HEK293T (cell line): ENCODE results near the gene RPL21.
"Not testable (repeated sequence)": the region's sequence is repeated elsewhere in the genome, so short reads cannot be mapped to it uniquely, and the experiment has no call there.

Source experiments
- CTCF ChIA-PET: fragments of 350-600 bp; formaldehyde crosslinking; extraction: SDS; loops from one replicate; lab custom pipeline; 2021; ENCODE audit warnings: antibody characterized with exemption, inconsistent platforms; lab: Yijun Ruan, JAX
- POLR2A ChIA-PET: fragments of 350-600 bp; formaldehyde crosslinking; extraction: SDS; loops from one replicate; lab custom pipeline; 2020; ENCODE audit warnings: antibody characterized with exemption, inconsistent platforms; lab: Yijun Ruan, JAX
- DNase-seq: peaks from one replicate; pipeline ENCODE4 v3.0.0; 2012; ENCODE audit warnings: mixed read lengths; ENCODE audit errors: extremely low spot score
- ARNT ChIP-seq: fragments of 450-650 bp; IDR thresholded peaks from 2 replicates; pipeline ENCODE4 v1.6.1; 2017; ENCODE audit warnings: mild to moderate bottlenecking
- BHLHE40 ChIP-seq: fragments of 450-650 bp; IDR thresholded peaks from 2 replicates; pipeline ENCODE4 v1.6.1; 2016; ENCODE audit warnings: mild to moderate bottlenecking, moderate library complexity, borderline replicate concordance
- CTBP1 ChIP-seq: fragments of 450-650 bp; IDR thresholded peaks from 2 replicates; pipeline ENCODE4 v1.6.1; 2016; ENCODE audit warnings: borderline replicate concordance
- ELF4 ChIP-seq: fragments of 450-650 bp; IDR thresholded peaks from 2 replicates; pipeline ENCODE4 v1.6.1; 2017; ENCODE audit warnings: antibody characterized with exemption
- FOXA1 ChIP-seq: fragments of 450-650 bp; IDR thresholded peaks from 2 replicates; pipeline ENCODE4 v1.6.1; 2016; ENCODE audit warnings: mild to moderate bottlenecking
- FOXK2 ChIP-seq: fragments of 450-650 bp; IDR thresholded peaks from 2 replicates; pipeline ENCODE4 v1.6.1; 2016; ENCODE audit warnings: mild to moderate bottlenecking
- FOXM1 ChIP-seq: fragments of 450-650 bp; IDR thresholded peaks from 2 replicates; pipeline ENCODE4 v1.6.1; 2017; ENCODE audit warnings: mild to moderate bottlenecking, borderline replicate concordance
- HDGF ChIP-seq: fragments of 450-650 bp; IDR thresholded peaks from 2 replicates; pipeline ENCODE4 v1.6.1; 2017; ENCODE audit warnings: antibody characterized with exemption, borderline replicate concordance
- L3MBTL2 ChIP-seq: fragments of 450-650 bp; conservative IDR thresholded peaks from 2 replicates; pipeline ENCODE4 v1.6.1; 2016; ENCODE audit warnings: mild to moderate bottlenecking
- LEF1 ChIP-seq: fragments of 450-650 bp; IDR thresholded peaks from 2 replicates; pipeline ENCODE4 v1.6.1; 2017; ENCODE audit warnings: mild to moderate bottlenecking, borderline replicate concordance
- NFRKB ChIP-seq: fragments of 450-650 bp; IDR thresholded peaks from 2 replicates; pipeline ENCODE4 v1.6.1; 2016; ENCODE audit warnings: mild to moderate bottlenecking, moderate library complexity
- PKNOX1 ChIP-seq: fragments of 450-650 bp; IDR thresholded peaks from 2 replicates; pipeline ENCODE4 v1.6.1; 2016
- SP1 ChIP-seq: fragments of 450-650 bp; IDR thresholded peaks from 2 replicates; pipeline ENCODE4 v1.6.1; 2017
- SUZ12 ChIP-seq: fragments of 450-650 bp; IDR thresholded peaks from 2 replicates; pipeline ENCODE4 v1.6.1; 2016; ENCODE audit warnings: mild to moderate bottlenecking
- TARDBP ChIP-seq: fragments of 450-650 bp; IDR thresholded peaks from 2 replicates; pipeline ENCODE4 v1.6.1; 2016
- ZNF384 ChIP-seq: fragments of 450-650 bp; IDR thresholded peaks from 2 replicates; pipeline ENCODE4 v1.6.1; 2016

Gene RPL21

DNA sequence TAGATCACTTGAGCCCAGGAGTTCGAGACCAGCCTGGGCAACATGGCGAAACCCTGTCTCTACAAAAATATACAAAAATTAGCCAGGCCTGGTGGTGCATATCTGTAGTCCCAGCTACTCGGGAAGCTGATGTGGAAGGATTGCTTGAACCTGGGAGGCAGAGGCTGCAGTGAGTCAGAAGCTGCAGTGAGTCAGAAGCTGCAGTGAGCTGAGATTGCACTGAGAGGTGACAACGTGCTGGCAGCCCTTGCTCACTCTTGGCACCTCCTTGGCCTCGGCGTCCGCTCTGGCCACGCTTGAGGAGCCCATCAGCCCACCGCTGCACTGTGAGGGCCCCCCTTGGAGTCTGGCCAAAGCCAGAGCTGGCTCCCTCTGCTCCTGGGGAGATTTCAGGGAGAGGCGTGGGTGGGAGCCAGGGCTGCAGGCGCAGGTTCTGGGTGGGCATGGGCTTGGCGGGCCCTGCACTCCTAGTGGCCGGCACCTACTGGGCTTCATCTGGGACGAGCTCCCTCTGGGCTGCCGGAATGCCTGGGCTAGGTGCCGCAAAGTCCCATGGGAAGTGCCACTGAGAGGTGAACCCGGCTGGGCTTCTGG is 39.5 kb upstream of the RPL21 start:
- ChIA-PET CTCF (interaction anchor here (0.6 kb wide), 1 partner anchor 14 kb away, joined by 3 read pairs; no protein-coding TSS in a partner anchor), POLR2A (no interaction called here)
- TF ChIP-seq HDGF (no peak), TARDBP (no peak), NFRKB (no peak), FOXK2 (no peak), LEF1 (no peak), BHLHE40 (no peak), SP1 (no peak), CTBP1 (no peak), FOXA1 (no peak), ZNF384 (no peak), L3MBTL2 (no peak), PKNOX1 (no peak), ARNT (no peak), SUZ12 (no peak), FOXM1 (no peak)
- DNase-seq, result no peak

DNA sequence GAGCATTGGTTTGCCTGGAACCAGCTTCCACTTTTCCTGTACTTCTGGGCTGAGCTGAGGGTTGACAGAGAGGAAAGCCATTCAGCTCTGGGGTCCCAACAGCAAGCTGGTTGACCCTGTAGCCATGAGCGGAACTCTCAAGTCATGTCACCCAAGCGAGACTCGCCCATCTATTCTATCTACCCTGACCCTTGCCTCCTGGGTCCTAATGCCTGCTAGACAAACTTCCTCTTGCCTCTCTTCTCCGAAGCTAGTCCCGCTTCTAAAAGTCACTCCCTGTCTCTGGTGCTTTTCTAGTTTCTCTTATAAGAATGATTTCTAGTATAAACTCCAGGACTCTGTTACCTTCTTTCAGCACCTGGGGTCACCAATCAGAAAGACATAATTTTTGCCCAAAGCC is 38.0 kb upstream of the RPL21 start:
- CTCF ChIA-PET, POLR2A ChIA-PET: not testable (repeated sequence)

GRCh38 chr13:27217791-27218190 is 33.6 kb upstream of the RPL21 start:
- CTCF ChIA-PET, POLR2A ChIA-PET, DNase-seq: not testable (repeated sequence)

More for the DNA sequence above, 38.0 kb upstream of the RPL21 start:
- DNase-seq, result not testable (repeated sequence)

DNA sequence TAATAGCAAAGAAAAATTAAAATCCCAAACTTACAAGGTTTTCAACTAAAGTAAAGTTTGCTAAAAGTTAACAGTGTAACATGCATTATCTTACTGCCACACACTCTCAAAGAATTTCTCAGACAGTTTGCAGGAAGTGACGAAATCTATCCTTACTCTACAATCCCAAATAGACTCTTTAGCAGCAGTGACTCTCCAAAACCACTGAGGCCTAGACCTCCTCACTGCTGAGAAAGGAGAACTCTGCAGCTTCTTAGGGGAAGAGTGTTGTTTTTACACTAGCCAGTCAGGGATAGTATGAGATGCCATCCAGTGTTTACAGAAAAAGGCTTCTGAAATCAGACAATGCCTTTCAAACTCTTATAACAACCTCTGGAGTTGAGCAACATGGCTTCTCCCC is 32.5 kb upstream of the RPL21 start:
- CTCF ChIA-PET, DNase-seq, POLR2A ChIA-PET: not testable (repeated sequence)

- TF ChIP-seq FOXK2, result no peak
- TF ChIP-seq LEF1, result no peak
- no peak for TF ChIP-seq L3MBTL2
- TF ChIP-seq SP1, result no peak
- no peak for TF ChIP-seq FOXA1
- no peak for TF ChIP-seq PKNOX1
- TF ChIP-seq FOXM1, result no peak
- no peak for TF ChIP-seq ARNT
- no peak for TF ChIP-seq SUZ12
- TF ChIP-seq CTBP1, result no peak
- TF ChIP-seq TARDBP, result no peak
- TF ChIP-seq NFRKB, result no peak
- TF ChIP-seq ZNF384, result no peak
- no peak for TF ChIP-seq HDGF
- no peak for TF ChIP-seq ELF4
- POLR2A ChIA-PET, result no interaction called here
- CTCF ChIA-PET, result no interaction called here
- DNase-seq, result no peak
Observed at GRCh38 chr13:27219611-27220010, 31.7 kb upstream of the RPL21 start.

GRCh38 chr13:27222100-27222499 is 29.3 kb upstream of the RPL21 start:
- DNase-seq, POLR2A ChIA-PET, CTCF ChIA-PET: not testable (repeated sequence)

GRCh38 chr13:27226991-27227390 is 24.4 kb upstream of the RPL21 start:
- no peak for DNase-seq
- POLR2A ChIA-PET, result no interaction called here
- no peak for TF ChIP-seq FOXM1
- no peak for TF ChIP-seq SP1
- TF ChIP-seq ARNT, result no peak
- TF ChIP-seq SUZ12, result no peak
- no peak for TF ChIP-seq PKNOX1
- TF ChIP-seq CTBP1, result no peak
- TF ChIP-seq ZNF384, result no peak
- TF ChIP-seq NFRKB, result no peak
- TF ChIP-seq BHLHE40, result no peak
- no peak for TF ChIP-seq HDGF
- TF ChIP-seq L3MBTL2, result no peak
- TF ChIP-seq LEF1, result no peak
- no peak for TF ChIP-seq FOXK2
- no peak for TF ChIP-seq TARDBP
- no peak for TF ChIP-seq FOXA1
- no peak for TF ChIP-seq ELF4
- CTCF ChIA-PET, result no interaction called here

GRCh38 chr13:27228131-27228530 is 23.2 kb upstream of the RPL21 start:
- CTCF ChIA-PET, result no interaction called here
- DNase-seq, result no peak
- POLR2A ChIA-PET, result no interaction called here
- no peak for TF ChIP-seq HDGF
- TF ChIP-seq PKNOX1, result no peak
- no peak for TF ChIP-seq L3MBTL2
- TF ChIP-seq ELF4, result no peak
- no peak for TF ChIP-seq TARDBP
- TF ChIP-seq BHLHE40, result no peak
- no peak for TF ChIP-seq SP1
- no peak for TF ChIP-seq ZNF384
